NCI-H2107 treated with DMSO at 0.1 percent for 48 hours (cell line): ENCODE results near the gene RASSF10.

Experiments used
- DNase-seq: peaks from one replicate; lab custom pipeline; 2025; ENCODE audit not compliant: unreplicated experiment; lab: John Stamatoyannopoulos, UW

RASSF10 gene

GRCh38 chr11:12993626-12994025 is 15.5 kb upstream of the RASSF10 start:
- no peak for DNase-seq

GRCh38 chr11:12994476-12994875 is 14.6 kb upstream of the RASSF10 start:
- no peak for DNase-seq

- DNase-seq: no peak
These were observed 13.9 kb upstream of the RASSF10 start for GRCh38 chr11:12995188-12995587.

GRCh38 chr11:12995823-12996222 is 13.3 kb upstream of the RASSF10 start:
- no peak for DNase-seq

- no peak for DNase-seq
These were observed 11.9 kb upstream of the RASSF10 start for GRCh38 chr11:12997168-12997567.

- DNase-seq: no peak
These were observed 10.8 kb upstream of the RASSF10 start for GRCh38 chr11:12998336-12998735.

GRCh38 chr11:12999597-12999996 is 9.5 kb upstream of the RASSF10 start:
- no peak for DNase-seq

- DNase-seq: no peak
These were observed 9.0 kb upstream of the RASSF10 start for GRCh38 chr11:13000116-13000515.

GRCh38 chr11:13000721-13001120 is 8.4 kb upstream of the RASSF10 start:
- DNase-seq: no peak

GRCh38 chr11:13003736-13004493 is 5.2 kb upstream of the RASSF10 start:
- DNase-seq: no peak

- no peak for DNase-seq
These were observed 1.7 kb upstream of the RASSF10 start for GRCh38 chr11:13007182-13008060.

GRCh38 chr11:13008061-13008435 is 1.1 kb upstream of the RASSF10 start:
- no peak for DNase-seq

GRCh38 chr11:13009476-13009920 is 382 bp downstream of the RASSF10 start:
- DNase-seq: no peak

- no peak for DNase-seq
These were observed 1.0 kb downstream of the RASSF10 start for GRCh38 chr11:13009921-13010748.

- DNase-seq: no peak
These were observed 1.8 kb downstream of the RASSF10 start for GRCh38 chr11:13010749-13011465.

GRCh38 chr11:13011466-13012055 is 2.4 kb downstream of the RASSF10 start:
- no peak for DNase-seq

GRCh38 chr11:13012056-13012661 is 3.0 kb downstream of the RASSF10 start:
- DNase-seq: no peak

GRCh38 chr11:13013054-13013488 is 4.0 kb downstream of the RASSF10 start:
- no peak for DNase-seq

- no peak for DNase-seq
These were observed 6.6 kb downstream of the RASSF10 start for GRCh38 chr11:13015753-13016152.

GRCh38 chr11:13016415-13016814 is 7.3 kb downstream of the RASSF10 start:
- no peak for DNase-seq
